GM19328 (cell line): ENCODE results near the gene CAMSAP2.

Experiments used
- ATAC-seq: cut with Tn5 transposase; IDR thresholded peaks from one replicate; pipeline ENCODE4 v1.9.1; 2021; ENCODE audit warnings: mild to moderate bottlenecking, moderate library complexity; ENCODE audit not compliant: unreplicated experiment

The CAMSAP2 gene

DNA sequence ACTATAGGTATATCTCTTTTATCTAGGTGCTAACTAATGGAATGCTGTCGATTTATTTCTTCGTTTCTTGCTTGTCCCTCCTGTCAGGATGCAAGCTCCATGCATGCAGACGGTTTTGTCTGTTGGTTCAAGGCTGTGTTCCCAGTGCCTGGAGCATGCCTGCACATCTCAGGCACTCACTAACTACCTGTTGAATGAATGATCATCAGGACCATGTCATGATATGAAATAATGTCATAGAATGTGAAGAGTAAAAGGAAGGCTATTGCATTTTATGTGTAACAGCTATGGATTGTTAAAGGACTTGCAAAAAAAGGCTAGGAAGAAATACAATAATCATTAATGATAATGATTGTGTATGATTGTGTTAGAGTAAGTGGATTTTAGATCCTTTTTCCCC, 138.3 kb downstream of the CAMSAP2 start:
- ATAC-seq: no peak

DNA sequence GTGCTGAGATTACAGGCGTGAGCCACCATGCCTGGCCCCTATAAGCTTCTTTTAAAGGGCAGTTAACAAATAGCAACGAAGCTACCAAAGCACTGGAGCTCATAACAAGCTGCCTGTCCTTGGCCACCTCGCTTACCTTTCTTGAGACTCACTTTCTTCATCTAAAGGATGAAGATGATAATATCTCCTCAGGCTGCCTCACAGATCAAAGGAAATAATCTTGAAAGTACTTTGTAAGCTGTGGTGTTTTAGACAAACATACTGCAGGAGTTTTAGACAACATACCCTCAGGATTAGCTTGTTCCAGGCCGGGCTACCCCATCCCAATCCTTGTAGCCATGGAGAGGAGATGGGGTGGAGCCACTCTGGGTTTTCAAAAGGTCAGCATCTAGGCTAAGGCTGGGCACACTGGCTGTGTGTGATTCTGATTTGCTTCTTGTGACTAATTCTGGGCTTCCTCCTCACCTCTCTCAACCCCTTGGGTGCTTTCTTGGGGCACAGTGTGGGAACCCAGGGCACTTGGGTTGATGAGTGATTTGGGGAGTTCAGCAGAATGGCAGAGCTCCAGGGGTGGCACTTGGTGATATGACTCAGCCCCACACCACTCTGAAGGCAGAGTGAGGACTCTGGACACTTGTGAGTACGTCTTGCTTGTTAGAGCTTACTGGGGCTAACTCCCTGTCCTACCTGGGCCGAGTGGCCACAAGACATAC, 139.3 kb downstream of the CAMSAP2 start:
- ATAC-seq: no peak

DNA sequence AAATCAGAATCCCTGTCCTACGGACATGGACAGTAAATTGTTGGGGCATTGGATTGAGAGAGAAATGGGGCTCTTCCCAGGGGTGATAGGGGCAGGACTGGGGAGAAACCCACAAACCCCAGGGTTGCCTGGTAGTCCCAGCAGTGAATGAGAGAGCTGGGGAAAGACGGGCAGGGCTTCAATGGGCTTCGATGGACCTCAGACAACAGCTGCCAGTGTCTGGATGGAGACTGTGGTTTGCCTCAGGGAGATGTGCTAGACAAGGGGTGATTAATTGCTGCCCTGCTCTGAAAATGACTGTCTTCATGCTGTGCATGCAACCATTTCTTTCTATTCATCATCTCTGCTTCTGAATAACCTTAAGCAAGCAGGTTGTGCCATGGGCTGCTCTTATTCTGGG, 141.5 kb downstream of the CAMSAP2 start:
- ATAC-seq: no peak

DNA sequence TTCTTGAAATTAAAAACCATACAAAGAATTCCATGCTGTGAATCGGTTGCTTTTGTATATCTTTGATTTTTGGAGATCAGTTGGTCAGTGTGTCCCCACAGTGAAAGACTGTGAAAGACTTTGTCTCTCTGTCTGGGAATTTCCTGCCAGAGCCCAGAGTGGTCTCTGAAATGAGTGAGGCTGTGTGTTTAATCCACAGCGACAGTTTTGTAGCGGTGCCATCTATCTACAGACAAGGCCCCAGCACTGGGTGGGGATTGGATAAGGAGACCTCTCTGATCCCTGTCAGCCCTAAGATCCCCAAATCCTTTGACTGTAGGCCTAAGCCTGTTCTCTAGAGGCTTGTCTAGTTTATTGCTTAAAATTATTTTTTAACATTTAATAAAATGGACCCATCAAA, 144.4 kb downstream of the CAMSAP2 start:
- ATAC-seq: no peak

DNA sequence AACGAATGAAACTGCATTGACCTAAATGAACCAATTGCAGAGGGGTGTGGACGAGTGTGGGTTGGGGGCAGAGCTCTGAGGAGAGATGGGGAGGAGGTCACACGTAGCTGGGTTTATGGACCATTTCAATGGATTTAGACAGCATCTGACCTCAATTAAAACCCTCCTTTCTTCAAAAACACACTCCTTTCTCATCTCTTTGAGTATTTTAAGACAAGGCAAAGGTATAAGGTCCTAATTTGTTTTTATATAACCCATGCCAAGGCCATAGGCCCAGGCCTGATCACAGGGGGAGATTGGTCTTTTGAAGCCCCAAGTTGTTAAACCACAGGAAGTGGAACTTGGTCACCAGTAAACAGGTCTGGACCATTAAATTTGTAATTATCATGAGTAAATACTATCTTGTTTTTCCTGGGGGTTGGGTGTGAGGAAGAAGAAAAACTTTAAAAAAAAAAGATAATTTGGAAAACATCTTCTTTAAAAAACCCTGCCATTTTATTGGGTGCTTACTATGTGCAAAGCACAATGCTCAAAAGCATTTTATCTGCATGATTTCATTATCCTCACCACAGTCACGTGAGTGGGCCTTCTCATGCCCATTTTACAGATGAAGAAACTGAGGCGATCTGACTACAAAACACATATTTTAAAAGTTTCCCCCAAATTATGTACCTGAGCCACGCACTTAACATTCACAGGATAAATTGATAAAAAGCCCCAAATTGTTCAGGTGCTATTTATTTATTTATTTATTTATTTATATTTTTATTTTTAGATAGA, 147.1 kb downstream of the CAMSAP2 start:
- ATAC-seq: no peak

DNA sequence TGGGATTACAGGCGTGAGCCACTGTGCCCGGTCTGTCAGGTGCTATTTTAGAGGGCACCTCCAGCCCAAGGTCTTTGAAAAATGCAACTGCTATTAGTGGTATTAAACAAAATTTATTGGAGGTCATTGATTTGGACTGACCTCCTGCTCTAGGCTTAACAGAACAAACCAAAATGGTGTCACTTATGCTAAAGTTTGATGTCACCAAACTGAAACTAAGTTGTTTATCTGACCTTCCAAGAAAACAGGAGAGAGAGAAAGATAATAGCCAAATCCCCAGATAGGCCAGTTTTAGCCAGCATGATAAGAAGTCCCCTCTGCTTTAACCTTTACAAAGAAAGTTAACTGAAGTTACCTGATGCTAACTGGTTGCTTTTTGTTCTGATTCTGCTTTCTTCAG, 147.9 kb downstream of the CAMSAP2 start:
- ATAC-seq: no peak

DNA sequence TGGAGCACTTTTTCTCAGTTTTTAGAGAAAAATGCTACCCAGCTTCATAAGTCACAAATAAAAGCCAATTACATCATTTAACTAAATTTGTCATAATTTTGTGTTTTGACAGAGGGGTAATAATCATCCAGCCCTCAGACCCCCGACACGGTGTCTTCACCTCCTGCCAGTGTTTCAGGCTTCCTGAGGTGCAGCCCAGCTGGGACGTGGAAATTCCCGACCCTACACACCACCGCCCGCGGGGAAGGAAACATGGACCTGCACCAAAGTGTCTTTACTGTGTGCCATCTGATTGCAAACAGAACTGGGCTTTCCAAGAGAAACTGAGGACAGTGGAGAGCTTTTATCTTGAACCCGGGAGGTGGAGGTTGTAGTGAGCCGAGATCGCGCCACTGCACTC, 148.3 kb downstream of the CAMSAP2 start:
- no peak for ATAC-seq

DNA sequence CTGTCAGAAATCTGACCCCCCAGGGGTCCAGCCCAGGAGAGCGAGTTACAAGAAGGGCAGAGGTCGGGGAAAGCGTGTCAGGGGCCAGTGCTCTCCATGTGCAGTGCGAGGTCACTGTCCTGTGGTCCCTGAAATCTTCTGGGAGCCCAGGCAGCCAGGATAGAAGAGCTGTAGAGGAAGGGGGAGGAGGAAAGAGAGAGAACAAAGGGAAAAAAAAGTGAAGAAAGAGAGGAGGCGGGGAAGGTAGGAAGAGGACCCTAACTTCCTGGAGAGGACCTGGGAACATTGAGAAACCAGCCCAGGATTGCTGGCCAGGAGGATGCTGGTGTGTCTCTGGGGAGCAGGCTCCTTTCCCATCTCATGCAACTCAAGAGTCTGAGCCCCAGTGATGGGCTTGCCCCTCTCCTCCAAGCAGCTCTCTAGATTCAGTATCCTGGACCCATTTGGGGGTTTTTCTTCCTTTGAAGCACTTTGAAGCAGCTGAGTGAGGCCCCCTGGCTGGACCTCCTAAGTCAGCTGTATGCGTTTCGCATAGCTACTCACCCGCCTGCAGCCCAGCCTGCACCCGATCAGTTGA, 149.2 kb downstream of the CAMSAP2 start:
- ATAC-seq: no peak

DNA sequence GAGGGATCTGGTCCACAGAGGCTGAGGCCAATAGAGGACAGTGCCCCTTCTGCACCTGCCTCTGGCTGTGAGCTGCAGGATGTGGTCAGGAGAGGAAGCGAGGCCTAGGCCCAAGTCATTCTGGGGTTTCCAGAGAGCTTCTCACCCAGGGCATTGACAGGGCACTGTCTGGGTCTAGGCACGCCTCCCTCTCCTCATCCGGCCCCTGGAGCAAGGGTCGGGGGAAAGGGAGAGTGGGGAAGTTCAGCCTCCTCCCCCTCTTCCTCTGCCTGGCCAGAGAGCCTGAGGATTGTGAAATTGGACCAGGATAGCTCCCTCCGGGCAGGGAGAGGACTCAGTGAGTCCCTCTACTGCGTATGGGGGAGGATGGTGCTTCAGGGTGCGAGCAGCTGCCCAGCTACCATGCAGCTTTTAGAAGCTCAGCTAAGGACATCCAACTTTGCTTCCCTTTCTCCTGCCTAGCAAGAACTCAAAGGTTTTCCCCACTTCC, 149.7 kb downstream of the CAMSAP2 start:
- ATAC-seq: peak; percentile 81

DNA sequence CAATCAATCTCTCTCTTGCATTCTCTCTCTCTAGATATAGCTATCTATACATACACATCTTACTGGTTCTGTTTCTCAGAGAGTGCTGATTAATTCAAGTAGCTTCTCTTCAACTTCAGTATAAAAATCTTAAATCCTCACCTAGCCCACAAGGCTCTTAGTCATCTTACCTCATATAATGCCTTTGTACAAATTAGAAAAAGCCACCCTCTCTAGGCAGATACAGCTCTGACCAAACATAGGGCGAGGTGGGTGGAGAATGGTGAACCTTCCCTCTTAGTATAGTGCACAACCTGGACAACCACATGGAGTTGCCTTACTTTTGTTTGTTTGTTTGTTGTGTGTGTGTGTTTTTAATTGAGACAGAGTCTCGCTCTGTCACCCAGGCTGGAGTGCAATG, 150.9 kb downstream of the CAMSAP2 start:
- ATAC-seq: no peak

DNA sequence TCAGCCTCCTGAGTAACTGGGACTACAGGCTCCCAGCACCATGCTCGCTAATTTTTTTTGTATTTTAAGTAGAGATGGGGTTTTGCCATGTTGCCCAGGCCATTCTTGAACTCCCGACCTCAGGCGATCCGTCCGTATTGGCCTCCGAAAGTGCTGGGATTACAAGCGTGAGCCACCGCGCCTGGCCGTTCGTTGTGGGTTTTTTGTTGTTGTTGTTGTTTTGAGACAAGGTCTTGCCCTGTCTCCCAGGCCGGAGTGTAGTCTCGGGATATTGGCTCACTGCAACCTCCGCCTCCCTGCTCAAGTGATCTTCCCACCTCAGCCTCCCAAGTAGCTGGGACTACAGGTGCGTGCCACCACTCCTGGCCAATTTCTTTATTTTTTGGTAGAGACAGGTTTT, 151.3 kb downstream of the CAMSAP2 start:
- ATAC-seq: no peak

DNA sequence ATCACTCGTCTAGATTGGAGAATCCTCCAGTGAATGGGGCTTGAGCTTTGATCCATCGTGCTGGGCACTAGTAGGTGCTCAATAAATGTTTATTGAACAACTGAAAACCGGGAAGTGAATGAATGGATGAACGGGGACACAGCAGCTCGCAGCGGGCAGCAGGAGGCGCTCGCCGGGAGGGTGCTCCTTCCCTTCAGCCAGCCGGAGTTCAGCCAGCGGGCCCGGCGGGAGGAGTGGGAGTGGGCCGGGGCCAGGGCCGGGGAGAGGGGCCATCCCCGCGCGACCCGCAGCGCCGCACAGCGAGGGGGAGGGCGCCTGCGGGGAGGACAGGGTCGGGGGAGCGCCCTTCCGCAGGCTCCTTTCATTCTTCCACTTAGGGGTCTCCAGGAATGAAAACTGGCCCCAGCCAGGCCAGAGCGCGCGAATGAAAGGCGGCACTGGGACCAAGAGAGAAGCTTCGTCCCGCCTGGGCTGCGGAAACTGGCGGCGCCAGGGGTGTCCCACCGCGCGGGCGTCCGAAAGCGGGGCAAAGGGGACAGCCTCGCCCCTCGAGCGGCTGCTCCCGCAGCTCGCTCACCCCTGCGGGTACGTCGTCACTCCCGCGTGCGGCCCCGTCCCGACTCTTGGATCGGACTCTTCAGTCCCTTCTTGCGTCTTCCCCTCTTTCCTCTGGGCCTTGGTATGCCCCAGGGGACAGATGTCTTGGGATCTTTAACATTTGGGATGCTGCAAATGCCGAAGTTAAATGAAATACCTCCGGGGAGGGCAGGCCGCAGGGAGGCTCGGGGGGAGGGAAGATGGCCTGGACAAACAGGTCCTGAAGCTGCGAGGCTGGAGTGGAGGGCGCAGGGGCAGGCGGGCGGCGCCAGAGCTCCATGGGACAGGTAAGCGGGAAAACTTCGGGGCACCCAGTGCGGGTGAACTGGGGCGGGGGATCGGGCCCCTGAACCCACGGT, 152.4 kb downstream of the CAMSAP2 start:
- no peak for ATAC-seq

DNA sequence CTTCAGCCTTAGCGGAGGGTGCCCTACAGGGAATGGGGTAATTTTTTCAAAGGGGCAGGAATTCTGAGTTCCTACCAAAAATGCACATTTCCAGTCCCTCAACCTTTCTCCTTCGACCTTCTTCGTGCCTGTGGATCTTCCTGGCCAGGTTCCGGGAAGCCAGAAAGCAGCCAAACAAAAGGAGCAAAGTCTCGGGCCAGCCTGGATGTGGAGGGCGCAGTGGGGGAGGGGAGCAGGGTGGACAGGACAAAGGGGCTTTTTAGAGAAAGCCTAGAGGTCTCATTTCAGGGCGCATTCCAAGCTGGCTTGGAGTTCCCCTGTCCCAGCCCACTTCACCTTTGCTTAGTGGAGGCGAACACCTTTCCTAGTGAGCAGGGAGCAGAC, 153.1 kb downstream of the CAMSAP2 start:
- ATAC-seq: no peak

DNA sequence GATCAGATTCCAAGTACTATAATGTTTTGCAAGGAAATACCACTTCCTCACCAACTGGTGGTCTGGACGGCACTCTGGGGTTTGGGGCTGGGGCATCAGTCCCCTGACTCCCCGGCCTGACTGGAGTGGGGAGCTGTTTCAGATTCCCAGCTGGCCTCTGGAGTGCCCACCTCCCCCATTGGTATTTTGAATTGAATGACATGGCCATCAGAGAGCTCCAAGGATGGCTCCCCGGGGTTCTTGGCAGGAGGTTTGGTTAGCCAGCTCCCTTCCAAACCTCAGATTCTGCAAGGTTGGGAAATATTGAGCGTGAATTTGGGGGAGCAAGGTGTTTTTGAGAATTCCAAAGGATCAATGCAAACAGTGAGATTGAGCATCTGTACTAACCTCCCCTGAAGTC, 153.9 kb downstream of the CAMSAP2 start:
- ATAC-seq: no peak

DNA sequence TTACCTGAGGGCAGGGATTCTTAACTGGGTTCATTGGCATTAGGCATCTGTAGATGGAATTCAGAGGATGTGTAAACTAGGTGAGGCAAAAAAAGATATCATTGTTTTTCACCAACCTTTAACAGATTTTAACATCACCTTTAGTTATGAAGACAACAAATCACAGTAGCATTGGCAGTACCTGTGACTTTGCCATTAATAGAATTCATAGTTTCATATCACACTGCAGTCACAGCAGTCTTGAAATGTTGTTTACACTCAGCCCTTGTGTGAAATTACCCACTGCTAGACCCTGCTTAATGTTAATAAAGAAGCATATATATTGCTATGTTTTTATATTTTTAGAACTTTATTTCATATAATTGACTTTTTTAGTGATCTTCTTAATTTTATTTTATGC, 154.3 kb downstream of the CAMSAP2 start:
- no peak for ATAC-seq

DNA sequence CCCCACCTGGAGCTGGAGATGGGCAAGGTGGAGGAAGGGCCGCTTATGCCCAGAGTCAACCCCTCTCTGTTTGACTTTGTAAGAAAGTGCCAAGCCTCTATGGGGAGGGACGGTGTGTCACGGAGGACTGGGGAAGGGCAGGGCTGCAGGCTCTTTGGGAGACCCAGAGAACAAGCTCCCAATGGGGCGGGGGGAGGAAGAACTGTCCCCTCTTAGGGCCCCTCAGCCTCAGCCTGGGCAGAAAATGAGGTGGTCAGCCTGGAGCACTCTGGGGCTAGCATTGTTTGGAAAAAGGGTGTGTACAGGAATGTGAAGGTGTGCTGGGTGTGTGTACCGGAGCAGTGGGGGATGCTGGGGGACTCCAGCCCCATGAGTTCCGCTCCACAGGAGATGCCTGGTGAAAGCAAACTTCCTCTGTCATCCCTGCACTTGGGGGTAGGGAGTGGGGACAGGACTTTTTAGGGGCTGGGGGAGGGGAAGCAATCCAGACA, 154.8 kb downstream of the CAMSAP2 start:
- ATAC-seq: no peak

DNA sequence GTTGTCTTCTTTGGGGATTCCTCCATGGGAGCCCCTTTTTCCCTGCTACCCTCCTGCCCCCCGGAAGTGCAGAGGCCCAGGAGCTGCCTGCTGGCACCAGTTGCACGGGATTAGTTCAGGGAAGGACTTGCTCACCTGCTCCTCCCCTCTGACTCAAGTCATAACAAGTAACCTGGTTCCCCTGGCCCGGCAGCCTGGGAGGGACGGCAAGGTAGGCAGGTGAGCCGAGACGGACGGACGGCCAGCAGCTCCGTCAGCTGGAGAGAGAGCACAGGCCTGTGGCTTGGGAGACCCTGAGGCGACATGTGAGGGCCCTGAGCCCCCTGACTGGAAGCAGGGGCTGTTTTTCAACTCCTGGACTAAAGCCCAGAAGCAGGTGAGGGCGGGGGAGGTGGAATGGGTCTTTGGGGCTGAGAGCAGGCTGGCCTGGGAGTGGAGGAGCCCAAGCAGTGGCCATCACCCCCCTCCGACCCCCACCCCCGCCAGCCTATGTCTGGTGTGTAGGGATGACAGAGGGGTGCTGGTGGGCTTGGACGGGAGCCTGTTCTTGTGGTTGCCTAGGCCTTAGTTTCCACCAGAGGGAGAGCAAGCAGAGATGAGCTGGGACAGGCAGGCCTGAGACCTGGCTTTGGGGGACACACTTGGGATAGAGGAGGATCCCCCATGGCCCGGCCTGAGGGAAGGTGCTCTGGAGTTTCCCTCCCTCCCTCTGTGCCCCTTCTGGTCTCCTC, 156.2 kb downstream of the CAMSAP2 start, which contains the start of gene INAVA:
TSS of gene INAVA (plus strand) at position 189 of the 731 bp plus-strand sequence. CDS start 3,501 bp downstream, outside the sequence.
- ATAC-seq: no peak

DNA sequence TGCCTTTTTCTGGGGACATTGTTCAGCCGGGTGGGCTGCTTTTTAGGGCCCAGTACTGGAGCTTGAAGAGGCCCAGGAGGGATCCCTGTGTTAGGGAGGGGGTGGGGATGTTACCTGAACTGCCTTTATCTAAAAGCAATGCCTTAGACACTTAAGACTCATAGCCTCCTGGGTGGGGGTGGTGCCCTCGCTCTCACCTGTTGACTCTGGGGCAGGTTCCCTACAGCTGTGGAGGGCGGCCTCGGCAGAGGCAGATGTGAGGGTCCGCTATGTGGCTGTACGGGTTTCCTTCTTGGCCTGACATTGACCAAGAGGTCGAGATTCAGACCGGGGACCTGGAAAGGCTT, 156.7 kb downstream of the CAMSAP2 start:
- no peak for ATAC-seq

DNA sequence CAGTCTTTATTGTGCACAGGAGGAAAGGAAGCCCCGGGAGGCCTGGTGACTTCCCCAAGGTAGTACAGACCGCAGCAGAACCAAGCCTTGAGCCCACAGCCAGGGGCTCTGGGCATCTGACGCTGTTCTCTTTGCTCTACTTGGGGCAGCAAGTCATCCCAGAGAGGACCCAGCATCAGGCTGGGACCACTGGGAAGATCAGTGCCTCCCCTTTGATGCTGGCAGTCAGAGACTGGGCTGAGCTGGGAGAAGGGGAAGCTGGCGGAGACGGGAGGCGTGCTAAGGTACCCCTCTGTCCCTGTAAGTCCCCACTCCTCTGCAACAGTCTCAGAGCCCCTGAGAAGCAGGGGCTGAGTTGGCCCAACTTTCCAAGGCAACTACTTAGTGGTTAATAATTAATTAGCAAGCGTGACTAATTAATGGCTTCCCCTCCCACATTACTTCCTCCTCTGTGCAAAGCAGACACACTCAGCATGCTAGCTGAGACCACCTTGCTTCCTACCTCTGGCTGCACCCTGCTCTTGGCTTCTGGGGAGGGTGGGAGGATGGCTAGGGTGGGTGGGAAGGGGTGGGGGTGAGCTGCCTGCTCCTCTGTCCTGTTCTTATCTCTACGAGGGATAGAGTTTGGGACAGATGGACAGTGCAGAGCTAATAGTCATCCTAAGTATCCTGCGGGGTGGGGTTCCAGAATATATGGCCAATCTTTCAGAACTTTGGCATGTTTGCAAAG, 157.3 kb downstream of the CAMSAP2 start:
- no peak for ATAC-seq
